Islet precursor cell (in vitro differentiated cells): Measurements from ENCODE around the gene ADAMTS15.

Source experiments
- DNase-seq: peaks from one replicate; pipeline ENCODE4 v3.0.0-alpha.2; 2018

The ADAMTS15 gene

GRCh38 chr11:130448416-130449309 is at the start of gene ADAMTS15:
ADAMTS15 (plus strand) TSS chr11:130448645; CDS start chr11:130448974, 329 bp downstream.
- DNase-seq: peak; percentile 98

- DNase-seq: no peak
Observed at GRCh38 chr11:130399196-130399595, 49.2 kb upstream of the ADAMTS15 start.

- no peak for DNase-seq
Observed at GRCh38 chr11:130400781-130401483, 47.5 kb upstream of the ADAMTS15 start.

GRCh38 chr11:130402570-130402969 is 45.9 kb upstream of the ADAMTS15 start:
- DNase-seq: no peak

- DNase-seq: peak; percentile 93
Observed at GRCh38 chr11:130403271-130403804, 45.1 kb upstream of the ADAMTS15 start.

- no peak for DNase-seq
Observed at GRCh38 chr11:130403967-130404366, 44.5 kb upstream of the ADAMTS15 start.

GRCh38 chr11:130404727-130405126 is 43.7 kb upstream of the ADAMTS15 start:
- no peak for DNase-seq

GRCh38 chr11:130405428-130405827 is 43.0 kb upstream of the ADAMTS15 start:
- DNase-seq: no peak

GRCh38 chr11:130407978-130408377 is 40.5 kb upstream of the ADAMTS15 start:
- DNase-seq: peak; percentile 85

- no peak for DNase-seq
Observed at GRCh38 chr11:130408401-130408890, 40.0 kb upstream of the ADAMTS15 start.

GRCh38 chr11:130408901-130409300 is 39.5 kb upstream of the ADAMTS15 start:
- DNase-seq: no peak

GRCh38 chr11:130409594-130410388 is 38.7 kb upstream of the ADAMTS15 start:
- no peak for DNase-seq

- no peak for DNase-seq
Observed at GRCh38 chr11:130411223-130411622, 37.2 kb upstream of the ADAMTS15 start.

- DNase-seq: no peak
Observed at GRCh38 chr11:130413405-130414106, 34.9 kb upstream of the ADAMTS15 start.

GRCh38 chr11:130414107-130415080 is 34.1 kb upstream of the ADAMTS15 start:
- DNase-seq: no peak

GRCh38 chr11:130415731-130416529 is 32.5 kb upstream of the ADAMTS15 start:
- no peak for DNase-seq

GRCh38 chr11:130416530-130416882 is 31.9 kb upstream of the ADAMTS15 start:
- DNase-seq: no peak

GRCh38 chr11:130416906-130417305 is 31.5 kb upstream of the ADAMTS15 start:
- DNase-seq: no peak

- DNase-seq: no peak
Observed at GRCh38 chr11:130418210-130418609, 30.2 kb upstream of the ADAMTS15 start.

- no peak for DNase-seq
Observed at GRCh38 chr11:130418756-130419155, 29.7 kb upstream of the ADAMTS15 start.
